OCI-LY7 (cell line): ENCODE results near the gene IQCK. TPM values are rescaled to one million over a fixed set of nuclear protein-coding genes. Genes with fewer than 3 reads are reported as not detected.

Experiments used
- BruUV-seq: library from RNA; stranded (reverse); fragments of 400-500 nt; replicated peaks from 2 replicates; lab custom pipeline; 2021; lab: Mats Ljungman, UMichigan
- CTCF ChIA-PET: fragments of 300-600 bp; sonication (Branson Sonifier 250); formaldehyde crosslinking; loops from one replicate; lab custom pipeline; 2022; ENCODE audit warnings: antibody characterized with exemption; ENCODE audit not compliant: unreplicated experiment; lab: Charles Lee
- POLR2A ChIA-PET: fragments of 300-600 bp; sonication (Branson Sonifier 250); formaldehyde crosslinking; loops from one replicate; lab custom pipeline; 2022; ENCODE audit warnings: antibody characterized with exemption; lab: Charles Lee
- DNase-seq: peaks from one replicate; pipeline ENCODE4 v3.0.0-alpha.2; 2015; ENCODE audit warnings: low spot score
- H2AFZ ChIP-seq: fragments of 200-600 bp; sonication (generic), shearing (Covaris generic); 2 replicates; pipeline ENCODE4 v1.6.1; 2014; ENCODE audit warnings: mild to moderate bottlenecking, antibody characterized with exemption, low read length, moderate library complexity
- H3K27ac ChIP-seq: fragments of 200-600 bp; sonication (generic); 2 replicates; pipeline ENCODE4 v1.5.1; 2014; ENCODE audit warnings: mixed run types, low read depth, mild to moderate bottlenecking, moderate library complexity, low read length, inconsistent platforms; ENCODE audit not compliant: poor library complexity, severe bottlenecking
- H3K36me3 ChIP-seq: fragments of 200-600 bp; sonication (generic); 2 replicates; pipeline ENCODE4 v1.6.1; 2014; ENCODE audit warnings: mild to moderate bottlenecking, antibody characterized with exemption, low read length, moderate library complexity, mixed read lengths; ENCODE audit not compliant: insufficient read depth
- H3K4me1 ChIP-seq: fragments of 200-600 bp; sonication (generic); 2 replicates; pipeline ENCODE4 v1.5.1; 2014; ENCODE audit warnings: mild to moderate bottlenecking, low read length; ENCODE audit not compliant: insufficient read depth, poor library complexity, severe bottlenecking
- H3K4me2 ChIP-seq: fragments of 200-600 bp; sonication (generic); 2 replicates; pipeline ENCODE4 v1.6.1; 2014; ENCODE audit warnings: mild to moderate bottlenecking, low read length
- H3K4me3 ChIP-seq: fragments of 200-600 bp; sonication (generic); 2 replicates; pipeline ENCODE4 v1.5.1; 2014; ENCODE audit warnings: mild to moderate bottlenecking, low read depth, low read length; ENCODE audit not compliant: poor library complexity, severe bottlenecking
- H3K79me2 ChIP-seq: fragments of 200-600 bp; sonication (generic); 2 replicates; pipeline ENCODE4 v1.6.1; 2016; ENCODE audit warnings: low read depth, mild to moderate bottlenecking, low read length, moderate library complexity, mixed read lengths; ENCODE audit not compliant: insufficient read depth
- H3K9me2 ChIP-seq: fragments of 200-600 bp; sonication (generic); 2 replicates; pipeline ENCODE4 v1.6.1; 2016; ENCODE audit warnings: mild to moderate bottlenecking, low read length, mixed read lengths; ENCODE audit not compliant: insufficient read depth
- H3K9me3 ChIP-seq: fragments of 200-600 bp; sonication (generic); 2 replicates; pipeline ENCODE4 v1.6.1; 2014; ENCODE audit warnings: mild to moderate bottlenecking, mixed run types, low read length, mixed read lengths
- H4K20me1 ChIP-seq: fragments of 200-600 bp; sonication (generic); 2 replicates; pipeline ENCODE4 v1.6.1; 2014; ENCODE audit warnings: mild to moderate bottlenecking, antibody characterized with exemption, low read length, moderate library complexity, mixed read lengths; ENCODE audit not compliant: insufficient read depth
- EZH2phosphoT487 ChIP-seq: fragments of 200-600 bp; sonication (generic); IDR thresholded peaks from 2 replicates; pipeline ENCODE4 v1.6.1; 2018; ENCODE audit warnings: low read depth, borderline replicate concordance, mild to moderate bottlenecking, mixed run types, antibody characterized with exemption, low read length, moderate library complexity, mixed read lengths
- intact Hi-C: fragments of 100-400 bp; cut with micrococcal nuclease; formaldehyde crosslinking; loops from one replicate; pipeline ENCODE4 v1.10.0; 2022; ENCODE audit not compliant: unreplicated experiment
- total RNA-seq, 2 experiments: library from RNA; depleted of rRNA in 1 of 2; stranded (reverse); fragments of >200 nt in 1 of 2; shearing (Covaris generic) in 1 of 2; gene quantifications; 2 replicates each; pipeline ENCODE4 v1.2.3, GENCODE V29; 2014 to 2022
- TF ChIP-seq, protein P1 (sequence below): fragments of 200-600 bp; sonication (generic); conservative IDR thresholded peaks from 2 replicates; pipeline ENCODE4 v1.5.1; 2014; ENCODE audit warnings: mild to moderate bottlenecking, antibody characterized with exemption, low read length, moderate library complexity, mixed read lengths

Gene IQCK
- total RNA-seq, 2 experiments from 2014 or later: 2.2 to 4.3 TPM

DNA sequence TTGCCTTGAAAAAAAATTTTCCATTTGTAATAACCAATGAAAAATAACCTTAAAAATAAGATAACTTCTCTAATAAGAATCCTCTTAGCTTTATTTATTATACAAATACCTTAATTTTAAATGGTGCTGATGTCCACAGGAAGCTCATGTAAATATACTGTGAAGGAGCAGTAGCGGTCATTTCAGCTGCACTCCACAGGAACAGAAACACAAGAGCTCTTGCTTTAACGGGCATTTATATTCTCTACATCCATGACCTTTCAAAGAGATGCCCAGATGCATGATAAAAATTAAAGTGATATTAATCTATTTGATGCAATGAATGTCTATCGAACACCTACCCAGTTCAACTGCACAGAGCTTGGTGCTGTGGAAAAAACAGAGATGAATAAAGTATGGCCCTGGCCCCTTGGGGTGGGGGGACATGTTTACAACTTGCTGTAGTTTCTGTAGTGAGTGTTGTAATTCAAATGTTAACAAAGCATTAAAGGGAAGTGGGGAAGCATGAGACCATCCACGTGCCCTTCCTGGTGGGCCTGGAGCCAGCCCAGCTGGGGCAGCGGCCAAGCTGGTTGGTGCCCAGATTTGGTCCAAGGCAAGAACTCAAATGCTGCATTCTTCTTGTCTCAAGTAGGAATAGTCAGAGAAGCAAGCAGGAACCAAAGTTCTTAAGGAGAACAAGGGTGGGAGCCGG, 47.9 kb downstream of the IQCK start:
- no peak overlapping the region for H3K4me2 ChIP-seq
- TF ChIP-seq, protein P1, sequence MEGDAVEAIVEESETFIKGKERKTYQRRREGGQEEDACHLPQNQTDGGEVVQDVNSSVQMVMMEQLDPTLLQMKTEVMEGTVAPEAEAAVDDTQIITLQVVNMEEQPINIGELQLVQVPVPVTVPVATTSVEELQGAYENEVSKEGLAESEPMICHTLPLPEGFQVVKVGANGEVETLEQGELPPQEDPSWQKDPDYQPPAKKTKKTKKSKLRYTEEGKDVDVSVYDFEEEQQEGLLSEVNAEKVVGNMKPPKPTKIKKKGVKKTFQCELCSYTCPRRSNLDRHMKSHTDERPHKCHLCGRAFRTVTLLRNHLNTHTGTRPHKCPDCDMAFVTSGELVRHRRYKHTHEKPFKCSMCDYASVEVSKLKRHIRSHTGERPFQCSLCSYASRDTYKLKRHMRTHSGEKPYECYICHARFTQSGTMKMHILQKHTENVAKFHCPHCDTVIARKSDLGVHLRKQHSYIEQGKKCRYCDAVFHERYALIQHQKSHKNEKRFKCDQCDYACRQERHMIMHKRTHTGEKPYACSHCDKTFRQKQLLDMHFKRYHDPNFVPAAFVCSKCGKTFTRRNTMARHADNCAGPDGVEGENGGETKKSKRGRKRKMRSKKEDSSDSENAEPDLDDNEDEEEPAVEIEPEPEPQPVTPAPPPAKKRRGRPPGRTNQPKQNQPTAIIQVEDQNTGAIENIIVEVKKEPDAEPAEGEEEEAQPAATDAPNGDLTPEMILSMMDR: no peak
- no peak for TF ChIP-seq EZH2phosphoT487
- intact Hi-C loops: no loop called here
- no peak overlapping the region for H3K27ac ChIP-seq
- no peaks in the 10 kb centered on the region for H4K20me1 ChIP-seq
- no peaks in the 10 kb centered on the region for H3K36me3 ChIP-seq
- POLR2A ChIA-PET: interaction anchor here (0.6 kb wide), 1 partner anchor 1875 kb away, joined by 3 read pairs; no protein-coding TSS in a partner anchor
- H3K9me2 ChIP-seq: no peaks in the 10 kb centered on the region
- H2AFZ ChIP-seq: no peak overlapping the region
- CTCF ChIA-PET: no interaction called here
- no peaks in the 10 kb centered on the region for H3K4me1 ChIP-seq
- H3K4me3 ChIP-seq: no peak overlapping the region
- no peaks in the 10 kb centered on the region for H3K79me2 ChIP-seq
- H3K9me3 ChIP-seq: no peaks in the 10 kb centered on the region
- no peak for DNase-seq
- no TSS peak for BruUV-seq

DNA sequence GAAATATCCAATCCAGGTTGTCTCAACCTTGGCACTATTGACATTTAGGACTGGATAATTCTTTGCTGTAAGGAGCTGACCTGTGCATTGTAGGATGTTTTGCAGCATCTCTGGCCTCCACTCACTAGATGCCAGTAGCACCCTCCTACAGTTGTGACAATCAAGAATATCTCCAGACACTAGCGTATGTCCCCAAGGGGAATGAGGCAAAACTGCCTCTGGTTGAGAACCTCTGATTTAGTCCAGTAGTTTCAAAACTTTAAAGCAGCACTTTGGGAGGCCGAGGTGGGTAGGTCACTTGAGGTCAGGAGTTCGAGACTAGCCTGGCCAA, 48.4 kb downstream of the IQCK start:
- CTCF ChIA-PET: no interaction called here
- Histone ChIP-seq H3K9me2 (no peaks in the 10 kb centered on the region), H3K4me1 (no peaks in the 10 kb centered on the region), H3K4me3 (no peak overlapping the region), H3K27ac (no peak overlapping the region), H4K20me1 (no peaks in the 10 kb centered on the region), H3K36me3 (no peaks in the 10 kb centered on the region), H3K79me2 (no peaks in the 10 kb centered on the region), H3K4me2 (no peak overlapping the region), H2AFZ (no peak overlapping the region), H3K9me3 (no peaks in the 10 kb centered on the region)
- intact Hi-C loops: no loop called here
- no TSS peak for BruUV-seq
- POLR2A ChIA-PET: no interaction called here
- no peak for DNase-seq
- TF ChIP-seq, protein P1: no peak
- no peak for TF ChIP-seq EZH2phosphoT487

DNA sequence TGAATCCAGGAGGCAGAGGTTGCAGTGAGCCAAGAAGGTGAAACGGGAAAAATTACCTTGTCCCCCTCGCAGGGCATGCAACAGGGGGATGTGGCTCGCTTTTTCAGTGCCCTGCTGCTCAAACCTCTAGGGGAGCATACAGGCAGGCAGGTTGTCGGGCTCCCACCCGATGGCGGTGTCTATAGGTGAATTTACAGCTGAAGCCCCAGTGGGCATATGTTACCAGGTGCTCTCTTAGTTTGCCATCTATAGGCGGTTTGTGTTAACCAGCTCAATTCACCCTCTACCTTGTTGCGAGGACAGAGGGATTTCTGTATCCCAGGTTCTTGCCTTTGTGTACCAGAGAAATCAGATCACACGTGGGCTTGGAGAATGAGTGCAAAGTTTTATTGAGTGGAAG, 48.9 kb downstream of the IQCK start:
- Histone ChIP-seq H3K79me2 (no peaks in the 10 kb centered on the region), H3K9me3 (no peaks in the 10 kb centered on the region), H3K9me2 (no peaks in the 10 kb centered on the region), H3K4me3 (no peak overlapping the region), H3K27ac (no peak overlapping the region), H3K4me1 (no peaks in the 10 kb centered on the region), H3K36me3 (no peaks in the 10 kb centered on the region), H4K20me1 (no peaks in the 10 kb centered on the region), H3K4me2 (no peak overlapping the region), H2AFZ (no peak overlapping the region)
- BruUV-seq: no TSS peak
- POLR2A ChIA-PET: no interaction called here
- DNase-seq: no peak
- intact Hi-C loops: no loop called here
- TF ChIP-seq, protein P1: no peak
- TF ChIP-seq EZH2phosphoT487: no peak
- CTCF ChIA-PET: no interaction called here
